Body of pancreas (tissue), 4 donors: ENCODE data around the gene SOX11. TPM values are rescaled to one million over a fixed set of nuclear protein-coding genes. Genes with fewer than 3 reads are reported as not detected.

ENCODE experiments used
- ATAC-seq: fragments of 150-250 bp; one replicate; pipeline ENCODE4 v1.9.1; 2016
- DNase-seq, 4 donors: peaks; one replicate each; pipeline ENCODE4 v3.0.0-alpha.2; 2019
- H3K27ac ChIP-seq, 4 donors: fragments of 200-600 bp; sonication (generic); 1 replicate in 3 of 4; 2 replicates in 1 of 4; pipeline versions ENCODE4 v1.5.1 to v1.6.1; 2016 to 2019; ENCODE audit warnings: mild to moderate bottlenecking in 1 of 4, mixed read lengths in 1 of 4, moderate library complexity in 1 of 4
- H3K27me3 ChIP-seq, 2 donors: fragments of 200-600 bp; sonication (generic); one replicate each; pipeline ENCODE4 v1.6.0; 2016; ENCODE audit warnings: mild to moderate bottlenecking in 1 of 2
- H3K36me3 ChIP-seq, 2 donors: fragments of 200-600 bp; sonication (generic); replicated peaks in 1 of 2; 2 replicates each; pipeline ENCODE4 v1.5.1; 2016; ENCODE audit warnings: low read depth in 2 of 2; ENCODE audit not compliant: insufficient read depth in 1 of 2
- H3K4me1 ChIP-seq: fragments of 200-600 bp; sonication (generic); one replicate; pipeline ENCODE4 v1.6.0; 2016
- H3K4me3 ChIP-seq, 2 donors: fragments of 200-600 bp; sonication (generic); 1 replicate in 1 of 2; 2 replicates in 1 of 2; pipeline ENCODE4 v1.5.1; 2016 to 2019
- H3K9me3 ChIP-seq, 3 donors: fragments of 200-600 bp; sonication (generic); 1 replicate in 2 of 3; 2 replicates in 1 of 3; pipeline ENCODE4 v1.5.1; 2016
- POLR2A ChIP-seq, 3 donors: fragments of 450-650 bp; IDR thresholded peaks; one replicate each; pipeline ENCODE4 v1.6.1; 2016; ENCODE audit warnings: antibody characterized with exemption in 3 of 3, mild to moderate bottlenecking in 2 of 3
- WGBS, 2 donors: methylation state at CpG; one replicate each; pipeline ENCODE4 v1.1.5; 2017; 5-methylcytosine and 5-hydroxymethylcytosine counted together
- intact Hi-C: fragments of 100-400 bp; cut with DNase I; formaldehyde crosslinking; loops from one replicate; pipeline ENCODE4 v1.15.1; 2023
- total RNA-seq, 2 donors: library from RNA; depleted of rRNA; stranded (reverse); fragments of >200 nt; gene quantifications; one replicate each; pipeline ENCODE4 v1.1.0, GENCODE V29; 2016
- TF ChIP-seq, protein P1 (sequence below), 7 experiments: fragments of 450-650 bp in 4 of 7; fragments of 200-600 bp in 3 of 7; sonication (generic) in 3 of 7; IDR thresholded peaks; one replicate each; pipeline ENCODE4 v1.5.1; 2016 to 2019; ENCODE audit warnings: antibody characterized with exemption in 7 of 7

The SOX11 gene
- total RNA-seq, 2 donors from 2014 or later = under 0.01 TPM; not detected in 1

- TF ChIP-seq, protein P1, sequence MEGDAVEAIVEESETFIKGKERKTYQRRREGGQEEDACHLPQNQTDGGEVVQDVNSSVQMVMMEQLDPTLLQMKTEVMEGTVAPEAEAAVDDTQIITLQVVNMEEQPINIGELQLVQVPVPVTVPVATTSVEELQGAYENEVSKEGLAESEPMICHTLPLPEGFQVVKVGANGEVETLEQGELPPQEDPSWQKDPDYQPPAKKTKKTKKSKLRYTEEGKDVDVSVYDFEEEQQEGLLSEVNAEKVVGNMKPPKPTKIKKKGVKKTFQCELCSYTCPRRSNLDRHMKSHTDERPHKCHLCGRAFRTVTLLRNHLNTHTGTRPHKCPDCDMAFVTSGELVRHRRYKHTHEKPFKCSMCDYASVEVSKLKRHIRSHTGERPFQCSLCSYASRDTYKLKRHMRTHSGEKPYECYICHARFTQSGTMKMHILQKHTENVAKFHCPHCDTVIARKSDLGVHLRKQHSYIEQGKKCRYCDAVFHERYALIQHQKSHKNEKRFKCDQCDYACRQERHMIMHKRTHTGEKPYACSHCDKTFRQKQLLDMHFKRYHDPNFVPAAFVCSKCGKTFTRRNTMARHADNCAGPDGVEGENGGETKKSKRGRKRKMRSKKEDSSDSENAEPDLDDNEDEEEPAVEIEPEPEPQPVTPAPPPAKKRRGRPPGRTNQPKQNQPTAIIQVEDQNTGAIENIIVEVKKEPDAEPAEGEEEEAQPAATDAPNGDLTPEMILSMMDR (IDR thresholded peaks at IDR 0.05) = no peak
- no peak for TF ChIP-seq POLR2A (IDR thresholded peaks at IDR 0.05)
- Histone ChIP-seq H3K36me3 (no peaks in the 10 kb centered on the region), H3K27me3 (peaks cover 0 to 19% of the 10 kb centered on the region in 2 donors), H3K9me3 (no peaks in the 10 kb centered on the region), H3K27ac (no peak overlapping the region), H3K4me1 (peaks cover 12% of the 10 kb centered on the region), H3K4me3 (no peak overlapping the region)
- DNase-seq (no peak), ATAC-seq (no peak)
- WGBS, 2 donors = 43 to 50% methylated on average over 15 of the region's 15 CpGs
- intact Hi-C loops = no loop called here
These were observed 19.4 kb upstream of the SOX11 start for GRCh38 chr2:5672749-5673144.

DNA sequence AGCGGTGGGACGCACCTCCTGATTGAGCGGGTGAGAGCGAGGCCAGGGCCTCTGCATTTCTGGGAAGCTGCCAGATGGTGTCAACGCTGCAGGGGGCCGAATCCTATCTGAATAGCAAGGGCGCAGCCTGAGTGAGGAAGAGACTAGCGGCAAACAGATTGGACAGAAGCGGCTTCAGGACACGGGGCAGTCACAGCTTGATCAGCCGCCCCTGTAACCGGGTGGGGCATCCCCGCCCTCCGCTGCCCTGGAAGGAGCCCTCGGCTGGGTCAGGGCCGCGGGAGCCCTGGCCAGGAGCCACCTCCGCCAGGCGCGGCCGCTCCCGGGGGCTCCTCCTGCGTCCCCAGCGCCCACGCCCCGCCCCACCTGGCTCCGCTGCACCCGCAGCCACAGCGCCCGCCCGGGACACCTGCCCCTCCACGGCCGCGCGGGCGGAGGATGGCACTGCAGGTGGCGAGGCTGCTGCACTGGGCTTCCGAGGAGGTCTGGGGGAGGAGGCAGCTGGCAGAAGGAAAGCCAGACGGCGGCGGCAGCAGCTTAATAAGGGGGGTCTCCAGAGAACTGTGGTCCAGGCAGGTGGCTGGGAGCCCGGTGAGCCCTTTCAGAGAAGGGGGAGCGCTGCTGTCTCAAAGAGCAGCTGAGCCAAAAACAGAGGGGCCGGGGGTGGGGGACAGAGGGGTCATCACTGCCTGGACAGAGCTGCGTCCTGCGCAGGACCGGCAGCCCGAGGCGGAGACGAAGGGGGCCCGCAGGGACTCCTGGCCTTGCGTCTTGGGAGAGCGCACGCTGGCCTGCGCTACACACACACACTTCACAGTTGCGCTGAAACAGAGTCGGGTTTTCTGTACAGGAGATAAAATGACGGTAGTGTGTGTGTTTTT is 18.8 kb upstream of the SOX11 start:
- TF ChIP-seq, protein P1 (IDR thresholded peaks at IDR 0.05) = no peak
- TF ChIP-seq POLR2A (IDR thresholded peaks at IDR 0.05) = no peak
- ATAC-seq = peak; percentile 12
- H3K4me3 ChIP-seq = no peak overlapping the region
- H3K9me3 ChIP-seq = no peaks in the 10 kb centered on the region
- DNase-seq = no peak
- H3K27ac ChIP-seq = no peak overlapping the region
- H3K27me3 ChIP-seq = peaks cover 0 to 19% of the 10 kb centered on the region in 2 donors
- intact Hi-C loops = no loop called here
- WGBS, 2 donors = 3 to 11% methylated on average over 25 to 55 of the region's 58 CpGs
- H3K4me1 ChIP-seq = peaks cover 12% of the 10 kb centered on the region
- H3K36me3 ChIP-seq = no peaks in the 10 kb centered on the region

DNA sequence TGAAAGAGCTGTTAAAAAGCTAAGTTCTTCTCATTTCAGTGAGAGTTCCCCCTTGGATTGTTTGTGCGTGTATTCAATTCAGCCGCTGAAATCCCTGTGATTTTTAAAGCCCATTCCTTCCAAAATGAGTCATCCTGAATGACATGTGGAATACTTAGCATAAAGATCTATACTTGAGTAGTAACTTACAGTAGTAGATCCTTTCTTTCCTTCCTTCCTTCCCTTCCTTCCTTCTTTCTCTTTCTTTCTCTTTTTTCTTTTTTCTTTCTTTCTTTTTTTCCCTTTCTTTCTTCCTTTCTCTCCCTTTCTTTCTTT is 18.2 kb upstream of the SOX11 start:
- Histone ChIP-seq H3K36me3 (no peaks in the 10 kb centered on the region), H3K27me3 (peaks cover 0 to 19% of the 10 kb centered on the region in 2 donors), H3K4me3 (no peak overlapping the region), H3K4me1 (peaks cover 12% of the 10 kb centered on the region), H3K9me3 (no peaks in the 10 kb centered on the region), H3K27ac (no peak overlapping the region)
- DNase-seq (no peak), ATAC-seq (no peak)
- intact Hi-C loops = no loop called here
- TF ChIP-seq POLR2A (IDR thresholded peaks at IDR 0.05) = no peak
- WGBS, 2 donors = 13 to 32% methylated on average over 2 of the region's 2 CpGs

GRCh38 chr2:5677133-5677532 is 15.1 kb upstream of the SOX11 start:
- TF ChIP-seq, protein P1 (IDR thresholded peaks at IDR 0.05) = no peak
- TF ChIP-seq POLR2A (IDR thresholded peaks at IDR 0.05) = no peak

DNA sequence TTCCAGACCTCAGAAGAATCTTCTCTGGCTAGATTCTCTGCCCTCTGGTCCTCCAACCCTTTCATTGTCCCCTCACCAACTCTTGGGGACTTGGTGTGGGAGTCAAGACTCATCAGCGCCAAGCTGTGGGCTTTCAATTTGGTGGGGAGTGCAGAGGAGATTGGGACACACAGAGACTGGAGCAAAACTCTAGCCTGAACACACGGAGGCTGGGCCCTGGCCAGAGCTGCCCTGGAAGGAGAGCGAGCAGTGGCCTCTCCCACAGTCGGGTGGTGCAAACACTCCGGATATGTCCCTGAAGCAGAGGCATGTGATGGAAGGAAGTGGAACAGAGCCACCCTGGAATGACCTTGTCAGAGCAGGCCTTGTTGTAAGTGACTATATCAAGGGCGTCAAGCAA is 8.7 kb upstream of the SOX11 start:
- no peaks in the 10 kb centered on the region for H3K36me3 ChIP-seq
- WGBS, 2 donors = 69 to 72% methylated on average over 5 to 6 of the region's 6 CpGs

More at GRCh38 chr2:5677133-5677532, 15.1 kb upstream of the SOX11 start:
- no peak overlapping the region for H3K27ac ChIP-seq
- no peak overlapping the region for H3K4me3 ChIP-seq
- H3K36me3 ChIP-seq = no peaks in the 10 kb centered on the region
- DNase-seq (no peak), ATAC-seq (no peak)
- H3K9me3 ChIP-seq = no peaks in the 10 kb centered on the region
- peaks cover 0 to 15% of the 10 kb centered on the region in 2 donors for H3K27me3 ChIP-seq
- H3K4me1 ChIP-seq = peaks cover 12% of the 10 kb centered on the region
- 73 to 84% methylated on average over 2 of the region's 2 CpGs for WGBS, 2 donors
- intact Hi-C loops = no loop called here

More for the DNA sequence above, 8.7 kb upstream of the SOX11 start:
- Histone ChIP-seq H3K4me3 (no peak overlapping the region), H3K4me1 (no peaks in the 10 kb centered on the region), H3K27me3 (no peaks in the 10 kb centered on the region), H3K27ac (no peak overlapping the region), H3K9me3 (no peaks in the 10 kb centered on the region)
- intact Hi-C loops = no loop called here
- DNase-seq = no peak
- no peak for ATAC-seq
- TF ChIP-seq POLR2A (IDR thresholded peaks at IDR 0.05) = no peak
- TF ChIP-seq, protein P1 (IDR thresholded peaks at IDR 0.05) = no peak
